GM23248 (cell line): ENCODE measurements around the gene CCDC167. TPM values are rescaled to one million over a fixed set of nuclear protein-coding genes. Genes with fewer than 3 reads are reported as not detected.

ENCODE experiments used
- DNase-seq: peaks from one replicate; pipeline ENCODE4 v3.0.0-alpha.2; 2015
- H2AFZ ChIP-seq: fragments of 200-600 bp; sonication (generic); 2 replicates; pipeline ENCODE4 v1.6.1; 2016; ENCODE audit warnings: antibody characterized with exemption
- H3F3A ChIP-seq: fragments of 200-600 bp; sonication (generic); 2 replicates; pipeline ENCODE4 v1.6.1; 2016; ENCODE audit warnings: mild to moderate bottlenecking, antibody characterized with exemption, mixed run types; ENCODE audit not compliant: insufficient read depth
- H3K27ac ChIP-seq: fragments of 200-600 bp; sonication (generic); 2 replicates; pipeline ENCODE4 v1.5.1; 2016; ENCODE audit warnings: mild to moderate bottlenecking
- H3K27me3 ChIP-seq: fragments of 200-600 bp; sonication (generic); replicated peaks from 2 replicates; pipeline ENCODE4 v1.6.1; 2016; ENCODE audit warnings: mild to moderate bottlenecking; ENCODE audit not compliant: insufficient read depth
- H3K36me3 ChIP-seq: fragments of 200-600 bp; sonication (generic); 2 replicates; pipeline ENCODE4 v1.6.1; 2016; ENCODE audit warnings: low read depth, mild to moderate bottlenecking
- H3K4me1 ChIP-seq: fragments of 200-600 bp; sonication (generic); 2 replicates; pipeline ENCODE4 v1.6.1; 2016; ENCODE audit warnings: mild to moderate bottlenecking; ENCODE audit not compliant: insufficient read depth
- H3K4me2 ChIP-seq: fragments of 200-600 bp; sonication (generic); one replicate; pipeline ENCODE4 v1.6.1; 2016; ENCODE audit warnings: mild to moderate bottlenecking; ENCODE audit not compliant: unreplicated experiment
- H3K4me3 ChIP-seq: fragments of 200-600 bp; sonication (generic); 2 replicates; pipeline ENCODE4 v1.5.1; 2016; ENCODE audit warnings: mild to moderate bottlenecking
- H3K79me2 ChIP-seq: fragments of 200-600 bp; sonication (generic); 2 replicates; pipeline ENCODE4 v1.6.1; 2016; ENCODE audit warnings: mild to moderate bottlenecking; ENCODE audit not compliant: insufficient read depth
- H3K9ac ChIP-seq: fragments of 200-600 bp; sonication (generic); 2 replicates; pipeline ENCODE4 v1.6.1; 2016; ENCODE audit warnings: mild to moderate bottlenecking
- H3K9me2 ChIP-seq: fragments of 200-600 bp; sonication (generic); 2 replicates; pipeline ENCODE4 v1.6.1; 2016; ENCODE audit warnings: mixed run types, mild to moderate bottlenecking, moderate library complexity; ENCODE audit not compliant: insufficient read depth
- H3K9me3 ChIP-seq: fragments of 200-600 bp; sonication (generic); one replicate; pipeline ENCODE4 v1.6.1; 2017; ENCODE audit warnings: low read depth
- H4K20me1 ChIP-seq: fragments of 200-600 bp; sonication (generic); 2 replicates; pipeline ENCODE4 v1.6.0; 2016; ENCODE audit not compliant: insufficient read depth
- EZH2 ChIP-seq: fragments of 200-600 bp; sonication (generic); IDR thresholded peaks from 2 replicates; pipeline ENCODE4 v1.6.1; 2018; ENCODE audit warnings: antibody characterized with exemption, mild to moderate bottlenecking; ENCODE audit not compliant: insufficient read depth, poor library complexity, severe bottlenecking
- EZH2phosphoT487 ChIP-seq: fragments of 200-600 bp; sonication (generic); IDR thresholded peaks from 2 replicates; pipeline ENCODE4 v1.6.1; 2018; ENCODE audit warnings: antibody characterized with exemption, moderate library complexity, mild to moderate bottlenecking, low read depth; ENCODE audit not compliant: insufficient read depth
- WGBS, 2 experiments: methylation state at CpG; one replicate each; pipeline ENCODE4 v1.1.6; 2015 to 2017; ENCODE audit warnings: low lambda C conversion rate in 2 of 2, low coverage in 1 of 2; ENCODE audit errors: missing lambda C conversion rate in 2 of 2; 5-methylcytosine and 5-hydroxymethylcytosine counted together
- in situ Hi-C: fragments of 300-500 bp; cut with MboI; formaldehyde crosslinking; loops from 2 replicates; pipeline ENCODE4 v1.15.0; 2020
- polyA plus RNA-seq: library from polyadenylated mRNA; unstranded; fragments of >200 nt; fragmentation: Nextera tagmentation; extraction: Ambion mirVana; gene quantifications from 2 replicates; pipeline ENCODE4 v1.2.1, GENCODE V29; 2016
- total RNA-seq: library from RNA; depleted of rRNA; stranded (reverse); fragments of >200 nt; shearing (Covaris generic); gene quantifications from 2 replicates; pipeline ENCODE4 v1.2.3, GENCODE V29; 2014

The CCDC167 gene
- total and polyA plus RNA-seq, 2 experiments from 2014 or later: 35.8 to 51.0 TPM

- no peaks in the 10 kb centered on the region for H3F3A ChIP-seq
- peak; percentile 31 for DNase-seq
- peak overlapping the region; percentile 65 for H3K4me2 ChIP-seq
- in situ Hi-C loops: no loop called here
- 0 out of 2 replicates have a peak overlapping the region, but pooled peaks have one; percentile 1 for H2AFZ ChIP-seq
- no peaks in the 10 kb centered on the region for H3K27me3 ChIP-seq
- peaks cover 50% of the 10 kb centered on the region for H3K79me2 ChIP-seq
- WGBS, 2 experiments: 46 to 53% methylated on average over 4 of the region's 4 CpGs
- peak overlapping the region; percentile 61 for H3K4me3 ChIP-seq
- H4K20me1 ChIP-seq: no peaks in the 10 kb centered on the region
- H3K27ac ChIP-seq: peak overlapping the region; percentile 9; the same call in 1 of the 2 replicates
- H3K4me1 ChIP-seq: no peaks in the 10 kb centered on the region
- H3K36me3 ChIP-seq: peaks cover 50% of the 10 kb centered on the region; the same call in 1 of the 2 replicates
- H3K9me3 ChIP-seq: no peaks in the 10 kb centered on the region
- H3K9me2 ChIP-seq: no peaks in the 10 kb centered on the region
- TF ChIP-seq EZH2 (no peak), EZH2phosphoT487 (no peak)
- H3K9ac ChIP-seq: peak overlapping the region; percentile 52
Measured at GRCh38 chr6:37442416-37443215, 57.1 kb downstream of the CCDC167 start.

- Histone ChIP-seq H3K9me3 (no peaks in the 10 kb centered on the region), H3K9ac (no peak overlapping the region), H3K4me3 (no peak overlapping the region), H3K79me2 (peaks cover 59% of the 10 kb centered on the region), H4K20me1 (no peaks in the 10 kb centered on the region), H3K9me2 (no peaks in the 10 kb centered on the region), H3K4me1 (no peaks in the 10 kb centered on the region), H3K27me3 (no peaks in the 10 kb centered on the region), H3K36me3 (peaks cover 46% of the 10 kb centered on the region; the same call in 1 of the 2 replicates), H2AFZ (no peak overlapping the region), H3K4me2 (no peak overlapping the region), H3K27ac (0 out of 2 replicates have a peak overlapping the region, but pooled peaks have one; percentile 9), H3F3A (no peaks in the 10 kb centered on the region)
- DNase-seq: no peak
- in situ Hi-C loops: no loop called here
- no peak for TF ChIP-seq EZH2phosphoT487
- no peak for TF ChIP-seq EZH2
- 81 to 84% methylated on average over 6 of the region's 6 CpGs for WGBS, 2 experiments
Measured at GRCh38 chr6:37441651-37442050, 58.0 kb downstream of the CCDC167 start.

- TF ChIP-seq EZH2phosphoT487: no peak
- TF ChIP-seq EZH2: no peak
- Histone ChIP-seq H3K36me3 (peaks cover 23% of the 10 kb centered on the region; the same call in 1 of the 2 replicates), H3K27ac (no peak overlapping the region), H3K9me2 (no peaks in the 10 kb centered on the region), H3K79me2 (peaks cover 81% of the 10 kb centered on the region), H4K20me1 (no peaks in the 10 kb centered on the region), H3K9ac (no peak overlapping the region), H3K9me3 (no peaks in the 10 kb centered on the region), H2AFZ (no peak overlapping the region), H3K4me2 (no peak overlapping the region), H3K27me3 (no peaks in the 10 kb centered on the region), H3K4me3 (no peak overlapping the region), H3F3A (no peaks in the 10 kb centered on the region), H3K4me1 (0 out of 2 replicates have a peak, but pooled peaks cover 6% of the 10 kb centered on the region)
- in situ Hi-C loops: no loop called here
- 95 to 98% methylated on average over 1 of the region's 1 CpG for WGBS, 2 experiments
- no peak for DNase-seq
Measured at GRCh38 chr6:37438930-37439329, 60.8 kb downstream of the CCDC167 start.

GRCh38 chr6:37435816-37436215 lies 63.9 kb downstream of the CCDC167 start:
- Histone ChIP-seq H3K27ac (no peak overlapping the region), H3K4me2 (no peak overlapping the region), H4K20me1 (no peaks in the 10 kb centered on the region), H3K36me3 (0 out of 2 replicates have a peak, but pooled peaks cover 20% of the 10 kb centered on the region), H3K27me3 (no peaks in the 10 kb centered on the region), H3K4me1 (0 out of 2 replicates have a peak, but pooled peaks cover 11% of the 10 kb centered on the region), H3K9ac (no peak overlapping the region), H3K4me3 (no peak overlapping the region), H3F3A (no peaks in the 10 kb centered on the region), H3K9me3 (no peaks in the 10 kb centered on the region), H3K9me2 (no peaks in the 10 kb centered on the region), H2AFZ (no peak overlapping the region), H3K79me2 (peaks cover 74% of the 10 kb centered on the region)
- in situ Hi-C loops: no loop called here
- DNase-seq: peak; percentile 24
- WGBS, 2 experiments: 96 to 98% methylated on average over 5 of the region's 5 CpGs
- TF ChIP-seq EZH2: no peak
